ENCODE data around the gene HCN4. TPM values are rescaled to one million over a fixed set of nuclear protein-coding genes. Genes with fewer than 3 reads are reported as not detected.
A peak's percentile ranks its signal among the peaks of the same experiment; 100 is the strongest.

The HCN4 gene
- total RNA-seq, 1 experiment from 2014 or later = 10.5 TPM

GRCh38 chr15:73369154-73369694 is 466 bp upstream of the HCN4 start (continued):
- no peak for TF ChIP-seq AFF4 (CRISPR knock-in tag; IDR thresholded peaks at IDR 0.05; ENCODE audit: borderline replicate concordance)
- TF ChIP-seq ZNF281 (CRISPR knock-in tag; IDR thresholded peaks at IDR 0.05) = peak; percentile 68; the same call in 1 of the 2 replicates
- TF ChIP-seq FOXP1 (CRISPR knock-in tag; IDR thresholded peaks at IDR 0.05; ENCODE audit: borderline replicate concordance) = no peak
- TF ChIP-seq, protein P1, sequence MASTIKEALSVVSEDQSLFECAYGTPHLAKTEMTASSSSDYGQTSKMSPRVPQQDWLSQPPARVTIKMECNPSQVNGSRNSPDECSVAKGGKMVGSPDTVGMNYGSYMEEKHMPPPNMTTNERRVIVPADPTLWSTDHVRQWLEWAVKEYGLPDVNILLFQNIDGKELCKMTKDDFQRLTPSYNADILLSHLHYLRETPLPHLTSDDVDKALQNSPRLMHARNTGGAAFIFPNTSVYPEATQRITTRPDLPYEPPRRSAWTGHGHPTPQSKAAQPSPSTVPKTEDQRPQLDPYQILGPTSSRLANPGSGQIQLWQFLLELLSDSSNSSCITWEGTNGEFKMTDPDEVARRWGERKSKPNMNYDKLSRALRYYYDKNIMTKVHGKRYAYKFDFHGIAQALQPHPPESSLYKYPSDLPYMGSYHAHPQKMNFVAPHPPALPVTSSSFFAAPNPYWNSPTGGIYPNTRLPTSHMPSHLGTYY (CRISPR knock-in tag; IDR thresholded peaks at IDR 0.05) = no peak
- no peak for TF ChIP-seq NFATC4 (CRISPR knock-in tag; IDR thresholded peaks at IDR 0.05)
- no peak for TF ChIP-seq ZNF416 (CRISPR knock-in tag; IDR thresholded peaks at IDR 0.05)
- TF ChIP-seq MYBL2 (CRISPR knock-in tag; IDR thresholded peaks at IDR 0.05) = peak; percentile 37; the same call in 1 of the 2 replicates

GRCh38 chr15:73367624-73368300 is 996 bp downstream of the HCN4 start:
- POLR2A ChIA-PET = interaction anchor here (0.6 to 0.8 kb wide), 3 partner anchors 23 to 171 kb away, joined by 3 to 5 read pairs (median 3); no protein-coding TSS in a partner anchor
- H3K9me3 Mint-ChIP-seq = no peaks in the 10 kb centered on the region
- CTCF ChIA-PET = no interaction called here
- no peaks in the 10 kb centered on the region for H3K36me3 Mint-ChIP-seq
- DNase-seq (ENCODE audit: low spot score) (peak; percentile 42), ATAC-seq (peak; percentile 7)
- no peak overlapping the region for H3K27ac Mint-ChIP-seq
- H3K27me3 Mint-ChIP-seq (ENCODE audit: low read depth) = peaks cover 49% of the 10 kb centered on the region
- TF ChIP-seq RORB (CRISPR knock-in tag; IDR thresholded peaks at IDR 0.05) = no peak
- TF ChIP-seq, protein P2, sequence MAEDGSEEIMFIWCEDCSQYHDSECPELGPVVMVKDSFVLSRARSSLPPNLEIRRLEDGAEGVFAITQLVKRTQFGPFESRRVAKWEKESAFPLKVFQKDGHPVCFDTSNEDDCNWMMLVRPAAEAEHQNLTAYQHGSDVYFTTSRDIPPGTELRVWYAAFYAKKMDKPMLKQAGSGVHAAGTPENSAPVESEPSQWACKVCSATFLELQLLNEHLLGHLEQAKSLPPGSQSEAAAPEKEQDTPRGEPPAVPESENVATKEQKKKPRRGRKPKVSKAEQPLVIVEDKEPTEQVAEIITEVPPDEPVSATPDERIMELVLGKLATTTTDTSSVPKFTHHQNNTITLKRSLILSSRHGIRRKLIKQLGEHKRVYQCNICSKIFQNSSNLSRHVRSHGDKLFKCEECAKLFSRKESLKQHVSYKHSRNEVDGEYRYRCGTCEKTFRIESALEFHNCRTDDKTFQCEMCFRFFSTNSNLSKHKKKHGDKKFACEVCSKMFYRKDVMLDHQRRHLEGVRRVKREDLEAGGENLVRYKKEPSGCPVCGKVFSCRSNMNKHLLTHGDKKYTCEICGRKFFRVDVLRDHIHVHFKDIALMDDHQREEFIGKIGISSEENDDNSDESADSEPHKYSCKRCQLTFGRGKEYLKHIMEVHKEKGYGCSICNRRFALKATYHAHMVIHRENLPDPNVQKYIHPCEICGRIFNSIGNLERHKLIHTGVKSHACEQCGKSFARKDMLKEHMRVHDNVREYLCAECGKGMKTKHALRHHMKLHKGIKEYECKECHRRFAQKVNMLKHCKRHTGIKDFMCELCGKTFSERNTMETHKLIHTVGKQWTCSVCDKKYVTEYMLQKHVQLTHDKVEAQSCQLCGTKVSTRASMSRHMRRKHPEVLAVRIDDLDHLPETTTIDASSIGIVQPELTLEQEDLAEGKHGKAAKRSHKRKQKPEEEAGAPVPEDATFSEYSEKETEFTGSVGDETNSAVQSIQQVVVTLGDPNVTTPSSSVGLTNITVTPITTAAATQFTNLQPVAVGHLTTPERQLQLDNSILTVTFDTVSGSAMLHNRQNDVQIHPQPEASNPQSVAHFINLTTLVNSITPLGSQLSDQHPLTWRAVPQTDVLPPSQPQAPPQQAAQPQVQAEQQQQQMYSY (CRISPR knock-in tag; IDR thresholded peaks at IDR 0.05) = peak; percentile 55; the same call in 1 of the 2 replicates
- 0 out of 2 replicates have a peak, but pooled peaks have one; percentile 1 for TF ChIP-seq SP1 (CRISPR knock-in tag; conservative IDR thresholded peaks at IDR 0.05)
- TF ChIP-seq, protein P3, sequence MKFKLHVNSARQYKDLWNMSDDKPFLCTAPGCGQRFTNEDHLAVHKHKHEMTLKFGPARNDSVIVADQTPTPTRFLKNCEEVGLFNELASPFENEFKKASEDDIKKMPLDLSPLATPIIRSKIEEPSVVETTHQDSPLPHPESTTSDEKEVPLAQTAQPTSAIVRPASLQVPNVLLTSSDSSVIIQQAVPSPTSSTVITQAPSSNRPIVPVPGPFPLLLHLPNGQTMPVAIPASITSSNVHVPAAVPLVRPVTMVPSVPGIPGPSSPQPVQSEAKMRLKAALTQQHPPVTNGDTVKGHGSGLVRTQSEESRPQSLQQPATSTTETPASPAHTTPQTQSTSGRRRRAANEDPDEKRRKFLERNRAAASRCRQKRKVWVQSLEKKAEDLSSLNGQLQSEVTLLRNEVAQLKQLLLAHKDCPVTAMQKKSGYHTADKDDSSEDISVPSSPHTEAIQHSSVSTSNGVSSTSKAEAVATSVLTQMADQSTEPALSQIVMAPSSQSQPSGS (CRISPR knock-in tag; IDR thresholded peaks at IDR 0.05; ENCODE audit: borderline replicate concordance, low read depth) = no peak
- 0 out of 2 replicates have a peak, but pooled peaks have one; percentile 18 for TF ChIP-seq MYBL2 (CRISPR knock-in tag; IDR thresholded peaks at IDR 0.05)
- peaks cover 55% of the 10 kb centered on the region for H3K4me1 Mint-ChIP-seq
- H3K4me3 Mint-ChIP-seq = peak overlapping the region; percentile 75

Measured in WTC11 (cell line).